HG03060 (cell line): Measurements from ENCODE around the gene SH3PXD2A.

Experiments
- ATAC-seq: cut with Tn5 transposase; IDR thresholded peaks from one replicate; pipeline ENCODE4 v1.9.1; 2021; ENCODE audit warnings: low read depth, moderate number of reproducible peaks; ENCODE audit not compliant: unreplicated experiment

Gene SH3PXD2A

DNA sequence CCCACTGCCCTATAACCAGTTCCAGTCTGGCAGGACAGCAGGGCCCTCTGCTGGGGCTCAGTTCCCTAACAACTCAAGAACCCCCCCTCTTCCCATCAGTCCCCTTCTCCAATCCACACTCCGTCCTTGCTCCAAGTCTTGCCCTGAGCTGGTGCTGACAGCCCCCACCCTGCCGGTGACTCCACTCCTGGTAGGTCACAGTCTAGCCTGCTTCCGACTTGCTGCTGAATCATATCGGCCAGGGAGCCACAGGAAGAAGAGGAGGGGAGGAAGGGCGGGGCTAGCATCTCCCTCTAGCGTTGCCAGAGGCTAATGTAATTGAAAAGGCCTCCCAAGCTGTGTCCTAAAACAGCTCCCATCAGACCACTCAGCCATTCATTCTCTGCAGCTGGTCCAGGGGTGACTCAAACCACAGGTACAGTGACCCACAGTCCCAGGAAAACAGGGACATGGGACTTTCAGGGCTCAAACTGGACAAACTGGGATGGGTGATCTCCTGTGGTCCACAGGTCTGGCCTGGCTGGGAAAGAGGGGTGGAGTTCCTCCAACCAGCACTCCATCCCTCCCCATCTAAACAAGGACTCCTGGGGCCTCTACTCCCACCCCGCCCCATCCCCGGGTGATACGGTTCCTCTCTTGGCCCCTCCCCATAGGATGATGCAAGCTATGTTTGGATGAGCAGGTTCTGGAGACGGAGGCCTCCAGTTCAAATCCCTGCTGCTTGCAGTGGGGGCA is 158.8 kb downstream of the SH3PXD2A start:
- no peak for ATAC-seq

DNA sequence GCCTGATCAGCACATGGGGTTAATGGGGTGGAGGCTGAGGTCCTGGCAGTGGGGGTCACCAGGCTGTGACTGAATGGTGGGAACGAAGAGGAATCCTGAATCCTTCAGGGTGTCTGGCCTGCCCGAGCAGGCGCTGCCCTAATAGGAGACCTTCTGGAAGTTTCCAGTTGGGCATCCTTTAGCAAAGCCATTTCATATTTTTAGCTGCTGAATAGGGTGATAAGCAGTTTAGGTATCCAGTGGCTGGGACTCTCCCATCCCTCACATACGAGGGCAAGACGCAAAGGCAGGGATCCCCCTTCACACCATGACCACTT is 159.3 kb downstream of the SH3PXD2A start:
- no peak for ATAC-seq

DNA sequence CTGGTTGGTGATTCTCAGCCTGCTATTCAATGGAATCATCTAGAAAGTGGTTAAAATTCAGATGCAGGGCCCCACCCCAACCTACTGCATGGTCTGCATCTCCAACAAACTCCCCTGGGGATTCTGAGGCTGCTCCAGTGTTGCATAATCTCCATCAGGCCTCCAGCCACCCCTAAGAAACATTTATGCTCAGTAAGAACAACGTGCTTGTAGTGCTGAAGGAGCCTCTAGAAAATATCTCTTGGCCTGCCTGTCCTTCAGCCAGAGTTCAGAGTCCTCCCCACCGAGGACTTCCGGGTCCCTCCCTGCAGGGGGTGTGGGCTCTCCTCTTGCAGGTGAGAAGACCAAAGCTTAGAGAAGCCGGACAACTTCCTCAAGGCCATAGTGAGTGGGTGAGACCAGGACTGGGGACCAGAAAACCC is 159.8 kb downstream of the SH3PXD2A start:
- ATAC-seq, result no peak

GRCh38 chr10:103693812-103694205 is 161.6 kb downstream of the SH3PXD2A start:
- ATAC-seq, result no peak

DNA sequence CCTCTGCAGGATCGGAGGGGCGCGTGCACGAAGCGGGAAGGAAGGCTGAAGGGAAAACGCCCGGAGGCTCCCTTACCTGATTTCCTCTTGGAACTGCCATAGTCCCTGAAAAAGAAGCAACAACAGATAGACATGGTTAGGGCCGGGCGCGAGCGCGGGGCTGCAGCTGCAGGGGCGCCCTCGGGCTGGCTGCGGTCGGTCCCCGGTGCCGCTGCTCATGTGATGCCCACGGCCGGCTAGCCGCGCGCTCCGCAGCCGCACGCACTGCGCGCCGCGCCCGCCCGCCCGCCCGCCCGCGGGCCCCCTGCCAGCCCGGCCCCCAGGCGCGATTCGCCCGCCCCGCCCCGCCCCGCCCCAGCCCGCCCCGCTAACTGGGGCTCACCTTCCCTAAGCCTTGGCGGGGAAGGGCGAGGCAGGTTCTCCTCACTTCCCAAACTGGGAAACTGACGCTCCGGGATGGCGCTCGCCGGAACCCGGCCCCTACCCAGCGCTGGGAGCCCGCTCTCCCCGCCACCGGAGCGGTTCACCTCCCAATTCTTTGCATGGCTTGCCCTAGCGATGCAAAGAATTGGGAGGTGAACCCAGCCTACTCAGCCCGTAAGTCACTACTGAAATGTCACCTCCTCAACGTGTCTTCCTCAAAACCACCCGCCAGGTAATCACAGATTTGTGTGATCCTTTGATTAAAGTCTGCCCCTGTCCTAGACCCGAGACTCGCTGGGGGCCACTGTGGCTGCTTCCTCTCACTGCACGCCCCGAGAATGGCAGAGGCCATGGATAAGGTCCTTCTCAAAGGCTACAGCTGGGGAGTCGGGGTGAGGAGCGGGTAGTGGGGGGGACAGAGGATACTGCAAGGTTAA is 162.2 kb downstream of the SH3PXD2A start:
- ATAC-seq, result no peak

- ATAC-seq, result no peak
These were observed 162.9 kb downstream of the SH3PXD2A start for GRCh38 chr10:103692436-103692951.

DNA sequence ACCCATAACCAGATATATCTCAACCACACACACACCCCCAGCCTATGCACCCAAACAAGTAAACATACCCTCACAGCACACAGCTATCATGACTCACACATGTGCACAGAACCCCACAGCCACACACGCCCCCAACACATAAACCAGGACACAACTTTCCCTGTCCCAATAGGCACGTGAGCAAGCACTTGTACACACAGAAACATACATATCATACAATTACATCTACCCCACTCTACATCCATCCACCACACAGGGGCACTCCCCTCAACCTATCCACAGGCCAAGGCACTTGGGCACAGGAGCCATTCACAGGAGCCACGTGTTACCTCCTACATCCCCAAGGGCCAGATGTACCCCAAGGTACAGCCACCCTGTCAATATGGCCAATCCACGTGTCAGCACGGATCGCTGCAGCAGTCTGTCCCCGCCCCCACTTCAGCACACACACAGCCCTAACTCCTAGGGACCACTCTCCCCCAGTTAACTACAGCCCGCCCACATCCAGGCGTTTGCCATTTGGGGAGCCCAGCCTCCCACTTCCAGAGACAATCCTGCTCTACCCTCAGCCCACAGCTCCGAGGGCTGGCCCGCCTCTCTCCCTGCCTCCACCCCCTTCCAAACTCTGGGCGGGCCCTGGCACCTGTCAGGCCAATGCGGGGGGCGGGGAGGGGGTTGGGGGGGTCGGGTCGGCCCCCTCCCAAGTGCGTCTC is 163.5 kb downstream of the SH3PXD2A start:
- no peak for ATAC-seq

DNA sequence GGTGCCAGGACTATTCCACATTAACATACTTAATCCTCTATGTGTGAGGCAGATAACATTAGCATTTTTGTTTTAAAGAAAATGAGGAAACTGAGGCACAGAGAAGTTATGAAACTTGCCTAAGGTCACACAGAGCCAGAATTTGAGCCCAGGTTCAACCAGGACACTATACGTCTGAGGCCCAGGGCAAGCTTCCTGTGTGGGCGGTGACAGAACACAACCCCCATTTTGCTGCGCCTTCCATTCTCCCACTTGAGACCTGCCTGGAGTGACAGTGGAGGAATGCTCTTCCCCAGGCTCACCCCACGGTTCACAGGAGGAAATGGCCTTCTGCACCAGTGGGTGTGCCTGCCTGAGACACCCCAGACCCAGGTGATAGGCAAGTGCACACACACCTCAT is 164.1 kb downstream of the SH3PXD2A start:
- ATAC-seq, result no peak

GRCh38 chr10:103690281-103690680 is 165.1 kb downstream of the SH3PXD2A start:
- ATAC-seq, result no peak

DNA sequence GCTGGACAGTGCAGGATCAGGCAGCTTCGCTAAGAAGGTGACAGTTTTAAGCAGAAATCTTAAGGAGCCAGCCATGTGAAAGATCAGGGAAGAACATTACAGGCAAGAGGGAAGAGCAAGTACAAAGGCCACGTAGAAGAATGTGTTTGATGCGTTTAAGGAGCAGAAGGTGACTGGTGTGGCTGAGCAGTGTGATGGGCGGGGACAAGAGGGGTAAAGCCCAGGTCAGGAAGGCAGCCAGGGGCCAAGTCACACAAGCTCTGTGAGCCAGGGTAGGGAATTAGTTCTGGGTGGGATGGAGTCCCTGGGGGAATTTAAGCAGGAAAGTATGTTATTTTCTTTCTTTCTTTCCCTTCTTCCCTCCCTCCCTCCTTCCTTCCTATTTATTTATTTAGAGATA is 166.9 kb downstream of the SH3PXD2A start:
- no peak for ATAC-seq

DNA sequence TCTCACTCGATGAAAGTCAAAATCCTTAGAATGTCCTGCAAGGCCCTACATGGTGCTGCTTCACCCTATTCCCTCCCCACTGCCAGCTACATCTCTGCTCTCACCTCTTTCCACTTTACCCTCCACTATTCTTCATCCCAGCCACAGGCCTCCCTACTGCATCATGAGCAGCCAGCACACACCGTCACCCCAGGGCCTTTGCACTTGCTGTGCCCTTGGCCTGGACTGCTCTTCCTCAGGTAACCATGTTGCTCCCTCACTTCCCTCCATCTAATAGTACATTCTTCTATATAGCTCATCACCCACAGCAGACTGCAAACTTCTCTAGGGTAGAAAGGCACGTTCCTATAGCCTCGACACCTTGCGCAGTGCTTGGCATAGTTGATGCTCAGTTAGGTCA is 167.7 kb downstream of the SH3PXD2A start:
- ATAC-seq, result no peak

DNA sequence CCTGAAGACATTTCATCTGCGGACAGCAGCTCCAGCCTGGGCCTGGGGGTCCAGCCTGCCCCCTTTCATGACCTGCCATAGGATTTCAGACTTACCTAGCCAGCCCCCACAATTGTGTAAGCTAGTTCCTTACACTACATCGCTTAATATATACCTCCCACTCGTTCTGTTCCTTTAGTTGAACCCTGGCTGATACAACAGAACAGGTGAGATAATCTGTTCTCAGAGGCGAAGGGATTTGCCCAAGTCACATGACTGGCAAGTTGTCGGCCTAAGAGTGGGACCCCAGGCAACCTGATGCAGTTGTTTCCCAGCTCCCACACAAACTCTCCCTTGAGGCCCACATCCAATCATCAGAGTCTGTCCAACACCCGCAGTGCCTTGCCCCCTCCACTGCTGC is 168.2 kb downstream of the SH3PXD2A start:
- no peak for ATAC-seq

DNA sequence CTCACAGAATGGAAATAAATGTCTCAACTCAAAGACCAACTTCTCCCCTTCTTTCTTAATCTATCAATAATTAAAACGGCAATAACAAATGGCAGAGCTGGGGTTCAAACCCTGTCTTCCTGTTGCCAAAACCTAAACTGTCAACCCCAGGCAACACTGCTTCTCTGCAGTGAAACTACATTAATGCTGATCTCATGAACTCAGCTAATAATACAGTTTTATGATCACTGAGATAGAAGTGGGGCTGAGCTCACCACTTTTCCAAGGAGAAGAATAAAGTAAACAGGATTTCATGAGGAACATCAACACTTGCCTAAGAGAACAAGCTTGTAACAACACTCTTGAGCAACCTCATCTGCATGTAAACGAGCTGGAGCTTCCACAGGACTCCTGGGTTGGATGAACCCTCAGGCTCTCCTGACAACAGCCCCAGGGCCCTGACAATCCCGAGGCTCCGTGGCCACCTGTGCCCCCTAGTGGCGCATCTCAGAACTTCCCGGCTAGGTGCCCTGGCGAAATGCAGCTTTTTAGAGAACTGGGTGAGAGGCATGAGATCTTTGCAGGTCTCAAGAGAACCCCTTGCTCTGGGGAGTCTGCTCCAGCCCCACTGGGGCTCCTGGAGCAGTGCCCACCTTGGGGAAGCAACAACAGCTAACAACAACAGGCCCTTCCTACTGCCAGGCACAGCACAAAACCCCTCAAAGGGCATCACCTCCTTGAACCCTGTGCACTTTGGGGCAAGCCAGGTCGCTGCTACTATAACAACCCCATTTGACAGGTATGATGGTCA is 169.3 kb downstream of the SH3PXD2A start:
- no peak for ATAC-seq

DNA sequence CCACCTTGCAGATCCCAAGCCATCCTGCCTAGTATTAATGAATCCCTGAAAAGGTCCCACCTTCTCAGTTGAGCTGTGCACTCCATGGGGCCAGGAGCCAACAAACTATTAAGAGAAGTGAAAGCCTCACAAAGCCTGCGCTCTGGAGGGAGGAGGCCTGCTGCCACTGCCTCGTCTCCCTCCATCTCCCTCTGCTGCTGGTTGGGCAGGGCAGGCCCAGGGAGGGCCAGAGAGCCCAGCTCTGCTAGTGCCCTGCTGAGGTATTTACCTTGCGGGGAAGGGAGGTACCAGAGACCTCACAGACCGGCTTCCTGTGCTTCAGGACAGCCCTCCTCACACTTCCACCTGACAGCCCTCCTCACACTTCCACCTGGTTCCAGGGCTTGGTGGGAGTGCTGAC is 171.5 kb downstream of the SH3PXD2A start:
- no peak for ATAC-seq

- ATAC-seq, result no peak
These were observed 172.7 kb downstream of the SH3PXD2A start for GRCh38 chr10:103682631-103683030.

DNA sequence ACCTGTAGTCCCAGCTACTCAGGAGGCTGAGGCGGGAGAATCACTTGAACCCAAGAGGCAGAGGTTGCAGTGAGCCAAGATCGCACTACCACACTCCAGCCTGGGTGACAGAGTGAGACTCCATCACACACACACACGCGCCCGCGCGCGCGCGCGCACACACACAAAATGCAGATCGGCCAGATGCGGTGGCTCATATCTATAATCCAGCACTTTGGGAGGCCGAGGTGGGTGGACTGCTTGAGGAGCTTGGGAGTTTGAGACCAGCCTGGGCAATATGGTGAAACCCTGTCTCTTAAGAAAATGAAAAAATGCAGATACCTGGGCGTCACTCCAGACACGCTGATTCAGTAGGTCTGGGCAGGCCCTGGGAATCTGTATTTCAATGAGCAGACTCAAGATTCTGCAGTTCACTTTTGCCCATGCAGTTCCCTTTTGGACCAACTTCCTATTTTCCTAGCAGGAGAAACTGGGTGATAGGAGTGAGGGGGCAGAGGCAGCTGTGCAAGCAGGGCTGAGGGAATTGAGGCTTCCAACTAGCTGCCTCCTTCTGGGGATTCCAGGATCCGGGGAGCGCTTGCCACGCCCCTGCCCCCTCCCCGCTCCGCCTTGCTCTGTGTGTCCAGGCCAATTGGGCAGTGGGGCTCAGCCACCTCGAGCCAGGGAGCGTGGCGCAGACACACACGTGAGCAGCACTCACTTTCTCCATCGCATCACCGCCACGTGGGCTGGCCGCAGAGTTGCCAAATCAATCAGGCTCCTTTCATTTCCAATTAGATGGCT is 173.6 kb downstream of the SH3PXD2A start:
- ATAC-seq, result no peak

DNA sequence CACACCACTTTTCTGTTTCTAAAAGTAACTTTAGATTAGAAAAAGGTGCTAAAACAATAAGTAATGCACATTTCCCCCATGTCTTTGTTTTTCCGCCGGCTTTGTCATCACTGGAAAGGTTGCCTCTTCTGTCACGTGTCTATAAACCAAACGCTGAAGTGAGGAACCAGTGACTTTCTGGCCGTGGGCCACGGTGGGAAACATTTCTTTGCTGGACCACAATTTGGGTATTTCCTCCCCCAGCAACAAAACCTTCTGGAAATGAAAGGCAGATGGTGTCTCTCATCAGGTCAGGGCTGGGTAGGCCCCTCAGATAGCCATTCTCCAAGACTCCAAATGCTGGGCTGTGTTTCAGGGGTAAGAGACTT is 174.5 kb downstream of the SH3PXD2A start:
- ATAC-seq, result no peak

- ATAC-seq, result peak; percentile 35
These were observed 176.1 kb downstream of the SH3PXD2A start for GRCh38 chr10:103679096-103679790.

DNA sequence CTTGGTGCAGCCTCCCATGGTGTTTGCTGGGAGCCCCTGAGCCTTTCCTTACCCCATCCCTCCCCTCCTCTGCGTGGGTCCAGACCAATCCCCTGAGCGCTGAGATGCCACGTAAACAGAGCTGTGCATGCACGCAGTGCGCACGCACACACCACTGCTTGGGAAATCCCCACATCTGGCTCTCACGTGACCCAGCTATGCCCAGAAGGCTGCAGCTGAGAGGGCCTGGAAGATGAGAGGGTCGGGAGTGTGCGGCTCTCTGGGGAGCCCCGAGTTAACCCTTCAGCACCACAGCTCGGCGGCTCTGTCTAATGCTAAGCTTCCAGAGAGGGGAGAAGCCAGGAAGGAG is 177.2 kb downstream of the SH3PXD2A start:
- peak; percentile 74 for ATAC-seq
